Measurements from ENCODE around the gene DNAH8. TPM values are rescaled to one million over a fixed set of nuclear protein-coding genes. Genes with fewer than 3 reads are reported as not detected.

The DNAH8 gene
- total RNA-seq, 1 experiment from 2014 or later, result not detected

DNA sequence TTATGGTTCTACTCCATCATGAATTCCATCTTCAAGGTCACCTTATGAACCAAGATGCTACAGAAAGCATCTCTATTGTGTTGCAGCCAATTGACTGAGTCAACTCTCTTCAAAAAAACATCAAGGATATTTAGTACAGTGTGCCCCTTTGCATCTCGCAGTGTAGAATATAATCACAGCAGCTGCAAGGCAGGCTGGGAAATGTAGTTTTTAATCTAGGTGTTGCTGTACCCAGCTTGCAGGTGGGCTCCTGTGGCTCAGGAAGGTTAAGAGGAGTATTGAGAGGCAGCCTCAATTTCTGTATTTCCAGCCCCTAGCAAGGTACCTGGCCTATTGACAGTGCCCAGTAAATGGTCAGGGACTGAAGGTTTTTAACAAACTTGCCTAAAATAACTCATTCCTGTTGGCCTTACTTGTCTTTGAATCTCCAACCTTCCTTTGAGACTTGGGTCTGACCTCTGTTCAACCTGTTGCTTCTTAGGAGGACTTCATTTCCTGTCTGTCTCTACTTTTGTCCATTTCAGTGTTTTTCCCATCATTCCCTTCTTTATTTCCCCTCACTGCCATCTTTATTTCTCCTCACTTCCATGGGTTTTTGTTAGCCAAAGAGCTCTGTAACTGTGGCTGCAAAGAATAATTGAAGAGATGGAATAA, 150.5 kb downstream of the DNAH8 start:
- no peak overlapping the region for H3K4me2 ChIP-seq (ENCODE audit: low read length)
- H3K4me1 ChIP-seq (ENCODE audit: control insufficient read depth in 1 of 2, insufficient read depth in 2 of 2, low read length in 2 of 2), result no peaks in the 10 kb centered on the region
- POLR2A ChIA-PET, result no interaction called here
- CTCF ChIA-PET, result no interaction called here
- H3K4me3 ChIP-seq (replicated peaks in 1 of 2; ENCODE audit: low read depth in 1 of 2, low read length in 2 of 2), result no peak overlapping the region
- H4K20me1 ChIP-seq (ENCODE audit: insufficient read depth), result no peaks in the 10 kb centered on the region
- intact Hi-C loops (cut with micrococcal nuclease), result no loop called here
- no peak overlapping the region for H3K27ac ChIP-seq (ENCODE audit: low read depth, low read length)
- ATAC-seq (no peak; the same call in 1 of the 2 replicates), DNase-seq (ENCODE audit: low read depth, low spot score) (no peak)
- TF ChIP-seq, protein P1, sequence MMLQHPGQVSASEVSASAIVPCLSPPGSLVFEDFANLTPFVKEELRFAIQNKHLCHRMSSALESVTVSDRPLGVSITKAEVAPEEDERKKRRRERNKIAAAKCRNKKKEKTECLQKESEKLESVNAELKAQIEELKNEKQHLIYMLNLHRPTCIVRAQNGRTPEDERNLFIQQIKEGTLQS (IDR thresholded peaks at IDR 0.05), result no peak
- TF ChIP-seq FOSL1 (IDR thresholded peaks at IDR 0.05; ENCODE audit: low read depth) (no peak), RAD21 (IDR thresholded peaks at IDR 0.05; ENCODE audit: low read depth) (no peak), YY1 (IDR thresholded peaks at IDR 0.05; ENCODE audit: extremely low read depth, insufficient replicate concordance, low read depth, low read length) (no peak), CTCF (IDR thresholded peaks at IDR 0.05 in 2 of 3, conservative IDR thresholded peaks at IDR 0.05 in 1 of 3; ENCODE audit: borderline replicate concordance in 1 of 3, insufficient read depth in 1 of 3, low read depth in 2 of 3, low read length in 2 of 3) (no peak), TCF7L2 (IDR thresholded peaks at IDR 0.05; ENCODE audit: borderline replicate concordance, extremely low read depth, insufficient read depth, insufficient read length) (no peak), MAX (IDR thresholded peaks at IDR 0.05) (no peak), EGR1 (IDR thresholded peaks at IDR 0.05; ENCODE audit: low read depth) (no peak), CBX3 (IDR thresholded peaks at IDR 0.05; ENCODE audit: low read depth) (no peak), SIN3A (IDR thresholded peaks at IDR 0.05; ENCODE audit: low read depth) (no peak), SRF (IDR thresholded peaks at IDR 0.05; ENCODE audit: low read depth) (no peak), ZNF274 (IDR thresholded peaks at IDR 0.05; ENCODE audit: low read depth, low read length) (no peak), EZH2phosphoT487 (IDR thresholded peaks at IDR 0.05; ENCODE audit: borderline replicate concordance) (no peak), CEBPB (IDR thresholded peaks at IDR 0.05; ENCODE audit: low read depth) (no peak), EZH2 (IDR thresholded peaks at IDR 0.05) (no peak), SP1 (IDR thresholded peaks at IDR 0.05; ENCODE audit: low read depth) (no peak), JUND (IDR thresholded peaks at IDR 0.05) (no peak)
- TF ChIP-seq, protein P2, sequence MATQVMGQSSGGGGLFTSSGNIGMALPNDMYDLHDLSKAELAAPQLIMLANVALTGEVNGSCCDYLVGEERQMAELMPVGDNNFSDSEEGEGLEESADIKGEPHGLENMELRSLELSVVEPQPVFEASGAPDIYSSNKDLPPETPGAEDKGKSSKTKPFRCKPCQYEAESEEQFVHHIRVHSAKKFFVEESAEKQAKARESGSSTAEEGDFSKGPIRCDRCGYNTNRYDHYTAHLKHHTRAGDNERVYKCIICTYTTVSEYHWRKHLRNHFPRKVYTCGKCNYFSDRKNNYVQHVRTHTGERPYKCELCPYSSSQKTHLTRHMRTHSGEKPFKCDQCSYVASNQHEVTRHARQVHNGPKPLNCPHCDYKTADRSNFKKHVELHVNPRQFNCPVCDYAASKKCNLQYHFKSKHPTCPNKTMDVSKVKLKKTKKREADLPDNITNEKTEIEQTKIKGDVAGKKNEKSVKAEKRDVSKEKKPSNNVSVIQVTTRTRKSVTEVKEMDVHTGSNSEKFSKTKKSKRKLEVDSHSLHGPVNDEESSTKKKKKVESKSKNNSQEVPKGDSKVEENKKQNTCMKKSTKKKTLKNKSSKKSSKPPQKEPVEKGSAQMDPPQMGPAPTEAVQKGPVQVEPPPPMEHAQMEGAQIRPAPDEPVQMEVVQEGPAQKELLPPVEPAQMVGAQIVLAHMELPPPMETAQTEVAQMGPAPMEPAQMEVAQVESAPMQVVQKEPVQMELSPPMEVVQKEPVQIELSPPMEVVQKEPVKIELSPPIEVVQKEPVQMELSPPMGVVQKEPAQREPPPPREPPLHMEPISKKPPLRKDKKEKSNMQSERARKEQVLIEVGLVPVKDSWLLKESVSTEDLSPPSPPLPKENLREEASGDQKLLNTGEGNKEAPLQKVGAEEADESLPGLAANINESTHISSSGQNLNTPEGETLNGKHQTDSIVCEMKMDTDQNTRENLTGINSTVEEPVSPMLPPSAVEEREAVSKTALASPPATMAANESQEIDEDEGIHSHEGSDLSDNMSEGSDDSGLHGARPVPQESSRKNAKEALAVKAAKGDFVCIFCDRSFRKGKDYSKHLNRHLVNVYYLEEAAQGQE (IDR thresholded peaks at IDR 0.05; ENCODE audit: low read depth), result no peak
- H3K27me3 ChIP-seq (ENCODE audit: insufficient read depth, low read length), result peaks cover 44% of the 10 kb centered on the region
- no peaks in the 10 kb centered on the region for H3K9me3 ChIP-seq (ENCODE audit: control insufficient read depth in 1 of 2, insufficient read depth in 1 of 2, low read depth in 1 of 2, low read length in 2 of 2)
- no peaks in the 10 kb centered on the region for H3K9me2 ChIP-seq (ENCODE audit: insufficient read depth)
- no TSS peak for BruUV-seq (replicated peaks)
- no peaks in the 10 kb centered on the region for H3K79me2 ChIP-seq (ENCODE audit: insufficient read depth, low read length)
- RAD21 ChIA-PET (ENCODE audit: low non-redundant PET in 1 of 2, low total read pairs in 2 of 2, uncharacterized antibody in 2 of 2, unreplicated experiment in 2 of 2), result no interaction called here
- no peaks in the 10 kb centered on the region for H3K36me3 ChIP-seq (ENCODE audit: control insufficient read depth in 1 of 2, insufficient read depth in 2 of 2, low read length in 2 of 2)
- no peak overlapping the region for H2AFZ ChIP-seq (ENCODE audit: low read depth, low read length, poor library complexity, severe bottlenecking)
- H3K9ac ChIP-seq (ENCODE audit: low read length), result no peak overlapping the region
